Fibroblast of gingiva (primary cell): ENCODE results near the gene ARPIN.
"Not testable (repeated sequence)": the region's sequence is repeated elsewhere in the genome, so short reads cannot be mapped to it uniquely, and the experiment has no call there.

Experiments used
- DNase-seq: peaks from one replicate; pipeline ENCODE4 v3.0.0-alpha.2; 2011; ENCODE audit warnings: low read depth

ARPIN gene

GRCh38 chr15:89877083-89877425 is 35.7 kb downstream of the ARPIN start:
- DNase-seq: no peak

GRCh38 chr15:89876396-89877082 is 36.2 kb downstream of the ARPIN start:
- DNase-seq: peak; percentile 10

GRCh38 chr15:89875741-89876140 is 37.0 kb downstream of the ARPIN start:
- DNase-seq: no peak

GRCh38 chr15:89874926-89875564 is 37.7 kb downstream of the ARPIN start:
- DNase-seq: peak; percentile 66

GRCh38 chr15:89870688-89871288 is 42.0 kb downstream of the ARPIN start:
- no peak for DNase-seq

GRCh38 chr15:89870006-89870405 is 42.7 kb downstream of the ARPIN start:
- no peak for DNase-seq

- DNase-seq: not testable (repeated sequence)
Observed at GRCh38 chr15:89869490-89869889, 43.3 kb downstream of the ARPIN start.

GRCh38 chr15:89864958-89865739 is 47.6 kb downstream of the ARPIN start:
- no peak for DNase-seq

GRCh38 chr15:89863918-89864317 is 48.8 kb downstream of the ARPIN start:
- DNase-seq: peak; percentile 21

GRCh38 chr15:89860891-89861290 is 51.9 kb downstream of the ARPIN start:
- DNase-seq: no peak

- DNase-seq: peak; percentile 11
Observed at GRCh38 chr15:89860431-89860830, 52.3 kb downstream of the ARPIN start.

GRCh38 chr15:89858661-89859458 is 53.9 kb downstream of the ARPIN start:
- DNase-seq: no peak

GRCh38 chr15:89857673-89858072 is 55.1 kb downstream of the ARPIN start:
- DNase-seq: no peak

- DNase-seq: no peak
Observed at GRCh38 chr15:89855948-89856347, 56.8 kb downstream of the ARPIN start.

- not testable (repeated sequence) for DNase-seq
Observed at GRCh38 chr15:89854863-89855262, 57.9 kb downstream of the ARPIN start.

GRCh38 chr15:89852342-89852995 is 60.3 kb downstream of the ARPIN start:
- no peak for DNase-seq

- no peak for DNase-seq
Observed at GRCh38 chr15:89851673-89852341, 60.9 kb downstream of the ARPIN start.

GRCh38 chr15:89848970-89849292 is 63.8 kb downstream of the ARPIN start:
- no peak for DNase-seq

GRCh38 chr15:89847101-89847500 is 65.7 kb downstream of the ARPIN start:
- DNase-seq: no peak

- DNase-seq: peak; percentile 75
Observed at GRCh38 chr15:89845305-89845893, 67.4 kb downstream of the ARPIN start.
